ENCODE data around the gene SIX5. TPM values are rescaled to one million over a fixed set of nuclear protein-coding genes. Genes with fewer than 3 reads are reported as not detected.
A peak's percentile ranks its signal among the peaks of the same experiment; 100 is the strongest.

SIX5 gene
- total and polyA plus RNA-seq, 2 experiments from 2014 or later = 40.4 to 78.8 TPM

GRCh38 chr19:45791744-45792469 is 22.9 kb upstream of the SIX5 start:
- DNase-seq (ENCODE audit: low read depth in 1 of 2, low spot score in 1 of 2) = no peak
- Histone ChIP-seq H3K9me3 (ENCODE audit: low read depth) (no peaks in the 10 kb centered on the region), H3K4me1 (ENCODE audit: low read depth) (peaks cover 10% of the 10 kb centered on the region), H3K36me3 (peaks cover 16% of the 10 kb centered on the region), H3K4me3 (peak overlapping the region; percentile 98), H3K27me3 (no peaks in the 10 kb centered on the region), H3K27ac (peak overlapping the region; percentile 87)
- TF ChIP-seq CTCF (IDR thresholded peaks at IDR 0.05; ENCODE audit: low read depth, low read length) = no peak

GRCh38 chr19:45790942-45791341 is 21.9 kb upstream of the SIX5 start:
- no peak overlapping the region for H3K27ac ChIP-seq
- H3K4me1 ChIP-seq (ENCODE audit: low read depth) = peaks cover 10% of the 10 kb centered on the region
- DNase-seq (ENCODE audit: low read depth in 1 of 2, low spot score in 1 of 2) = no peak
- no peak for TF ChIP-seq CTCF (IDR thresholded peaks at IDR 0.05; ENCODE audit: low read depth, low read length)
- H3K9me3 ChIP-seq (ENCODE audit: low read depth) = no peaks in the 10 kb centered on the region
- no peaks in the 10 kb centered on the region for H3K27me3 ChIP-seq
- H3K4me3 ChIP-seq = peak overlapping the region; percentile 98
- peaks cover 20% of the 10 kb centered on the region for H3K36me3 ChIP-seq

- Histone ChIP-seq H3K4me1 (ENCODE audit: low read depth) (peaks cover 15% of the 10 kb centered on the region), H3K9me3 (ENCODE audit: low read depth) (no peaks in the 10 kb centered on the region), H3K36me3 (peaks cover 26% of the 10 kb centered on the region), H3K4me3 (no peak overlapping the region), H3K27ac (no peak overlapping the region), H3K27me3 (no peaks in the 10 kb centered on the region)
- DNase-seq (ENCODE audit: low read depth in 1 of 2, low spot score in 1 of 2) = no peak
- TF ChIP-seq CTCF (IDR thresholded peaks at IDR 0.05; ENCODE audit: low read depth, low read length) = no peak
Measured at GRCh38 chr19:45789035-45789786, 20.2 kb upstream of the SIX5 start.

- Histone ChIP-seq H3K36me3 (peaks cover 26% of the 10 kb centered on the region), H3K9me3 (ENCODE audit: low read depth) (no peaks in the 10 kb centered on the region), H3K4me3 (no peak overlapping the region), H3K27ac (no peak overlapping the region), H3K4me1 (ENCODE audit: low read depth) (peaks cover 34% of the 10 kb centered on the region), H3K27me3 (no peaks in the 10 kb centered on the region)
- no peak for TF ChIP-seq CTCF (IDR thresholded peaks at IDR 0.05; ENCODE audit: low read depth, low read length)
- no peak for DNase-seq (ENCODE audit: low read depth in 1 of 2, low spot score in 1 of 2)
Measured at GRCh38 chr19:45786533-45786894, 17.5 kb upstream of the SIX5 start.

- Histone ChIP-seq H3K9me3 (ENCODE audit: low read depth) (no peaks in the 10 kb centered on the region), H3K36me3 (peaks cover 26% of the 10 kb centered on the region), H3K4me3 (no peak overlapping the region), H3K4me1 (ENCODE audit: low read depth) (peaks cover 36% of the 10 kb centered on the region), H3K27ac (no peak overlapping the region), H3K27me3 (no peaks in the 10 kb centered on the region)
- TF ChIP-seq CTCF (IDR thresholded peaks at IDR 0.05; ENCODE audit: low read depth, low read length) = no peak
- DNase-seq (ENCODE audit: low read depth in 1 of 2, low spot score in 1 of 2) = no peak
Measured at GRCh38 chr19:45785781-45786532, 16.9 kb upstream of the SIX5 start.

All from cardiac muscle cell (in vitro differentiated cells and primary cell).